HCEC 1CT (cell line): ENCODE results near the gene RNU6-1.

Source experiments
- DNase-seq: peaks from one replicate; pipeline ENCODE4 v3.0.0-alpha.2; 2017

The RNU6-1 gene

GRCh38 chr15:67832031-67832551 is 7.8 kb downstream of the RNU6-1 start:
- peak; percentile 40 for DNase-seq

GRCh38 chr15:67831363-67831762 is 8.5 kb downstream of the RNU6-1 start:
- no peak for DNase-seq

- no peak for DNase-seq
Observed at GRCh38 chr15:67829647-67830504, 10.0 kb downstream of the RNU6-1 start.

- no peak for DNase-seq
Observed at GRCh38 chr15:67828969-67829646, 10.7 kb downstream of the RNU6-1 start.

GRCh38 chr15:67828278-67828968 is 11.4 kb downstream of the RNU6-1 start:
- no peak for DNase-seq

- no peak for DNase-seq
Observed at GRCh38 chr15:67827562-67828277, 12.1 kb downstream of the RNU6-1 start.

GRCh38 chr15:67826717-67827561 is 12.9 kb downstream of the RNU6-1 start:
- DNase-seq: no peak

- no peak for DNase-seq
Observed at GRCh38 chr15:67825881-67826716, 13.7 kb downstream of the RNU6-1 start.

GRCh38 chr15:67824976-67825880 is 14.6 kb downstream of the RNU6-1 start, which contains the start of gene SKOR1:
Gene SKOR1, plus strand, starts transcription at chr15:67825509. Its CDS starts 94 bp downstream, at chr15:67825603.
- no peak for DNase-seq

GRCh38 chr15:67824197-67824968 is 15.5 kb downstream of the RNU6-1 start:
- no peak for DNase-seq

- no peak for DNase-seq
Observed at GRCh38 chr15:67823314-67824196, 16.3 kb downstream of the RNU6-1 start.

GRCh38 chr15:67822537-67823313 is 17.1 kb downstream of the RNU6-1 start:
- no peak for DNase-seq

- DNase-seq: no peak
Observed at GRCh38 chr15:67821784-67822440, 17.9 kb downstream of the RNU6-1 start.

GRCh38 chr15:67820992-67821783 is 18.7 kb downstream of the RNU6-1 start:
- peak; percentile 24 for DNase-seq
